Suprapubic skin (tissue), 3 donors: ENCODE results near the gene EFCAB10.

Source experiments
- POLR2A ChIP-seq, 2 donors: fragments of 450-650 bp; IDR thresholded peaks; one replicate each; pipeline ENCODE4 v1.6.1; 2017; ENCODE audit warnings: antibody characterized with exemption in 2 of 2, mild to moderate bottlenecking in 2 of 2, moderate library complexity in 2 of 2
- TF ChIP-seq, protein P1 (sequence below), 2 donors: fragments of 200-600 bp in 1 of 2; fragments of 450-650 bp in 1 of 2; sonication (generic) in 1 of 2; IDR thresholded peaks; one replicate each; pipeline ENCODE4 v1.5.1; 2016 to 2019; ENCODE audit warnings: antibody characterized with exemption in 2 of 2, mild to moderate bottlenecking in 1 of 2, moderate library complexity in 1 of 2

DNA sequence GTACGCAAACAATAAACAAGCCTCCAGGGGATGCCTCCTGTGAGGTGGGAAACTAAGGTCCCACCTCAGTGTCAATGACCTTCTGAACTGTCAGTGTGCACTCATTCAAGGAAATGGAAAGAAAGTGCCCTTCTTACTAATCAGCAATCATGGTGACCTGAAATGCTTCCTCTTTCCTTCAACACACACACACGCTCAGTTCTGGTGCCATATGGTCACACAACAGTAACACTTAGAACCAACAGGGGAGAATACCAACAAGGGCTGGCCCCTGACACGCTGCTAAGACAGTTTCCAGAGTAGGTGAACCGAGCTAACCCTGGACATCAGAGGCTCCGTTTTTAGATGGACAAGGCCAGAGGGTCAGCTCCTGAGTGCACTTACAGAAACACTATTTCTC is 42.1 kb upstream of the EFCAB10 start:
- TF ChIP-seq, protein P1, sequence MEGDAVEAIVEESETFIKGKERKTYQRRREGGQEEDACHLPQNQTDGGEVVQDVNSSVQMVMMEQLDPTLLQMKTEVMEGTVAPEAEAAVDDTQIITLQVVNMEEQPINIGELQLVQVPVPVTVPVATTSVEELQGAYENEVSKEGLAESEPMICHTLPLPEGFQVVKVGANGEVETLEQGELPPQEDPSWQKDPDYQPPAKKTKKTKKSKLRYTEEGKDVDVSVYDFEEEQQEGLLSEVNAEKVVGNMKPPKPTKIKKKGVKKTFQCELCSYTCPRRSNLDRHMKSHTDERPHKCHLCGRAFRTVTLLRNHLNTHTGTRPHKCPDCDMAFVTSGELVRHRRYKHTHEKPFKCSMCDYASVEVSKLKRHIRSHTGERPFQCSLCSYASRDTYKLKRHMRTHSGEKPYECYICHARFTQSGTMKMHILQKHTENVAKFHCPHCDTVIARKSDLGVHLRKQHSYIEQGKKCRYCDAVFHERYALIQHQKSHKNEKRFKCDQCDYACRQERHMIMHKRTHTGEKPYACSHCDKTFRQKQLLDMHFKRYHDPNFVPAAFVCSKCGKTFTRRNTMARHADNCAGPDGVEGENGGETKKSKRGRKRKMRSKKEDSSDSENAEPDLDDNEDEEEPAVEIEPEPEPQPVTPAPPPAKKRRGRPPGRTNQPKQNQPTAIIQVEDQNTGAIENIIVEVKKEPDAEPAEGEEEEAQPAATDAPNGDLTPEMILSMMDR (IDR thresholded peaks at IDR 0.05), result no peak
- no peak for TF ChIP-seq POLR2A (IDR thresholded peaks at IDR 0.05)
